ENCODE results near the gene ARID2.

The ARID2 gene

GRCh38 chr12:45762185-45763110 is 32.9 kb downstream of the ARID2 start:
- H3K27me3 ChIP-seq (ENCODE audit: control insufficient read depth, insufficient read depth, low read length), result no peaks in the 10 kb centered on the region
- no peaks in the 10 kb centered on the region for H3K9me3 ChIP-seq (ENCODE audit: control insufficient read depth, insufficient read depth, low read length)
- WGBS (ENCODE audit: insufficient coverage, insufficient read length), result no CpG with 5 or more reads among the region's 3 CpGs
- H3K4me3 ChIP-seq (ENCODE audit: low read length), result no peak overlapping the region
- H3K27ac ChIP-seq (ENCODE audit: low read length), result no peak overlapping the region
- no peak for DNase-seq (ENCODE audit: low read depth, low spot score)
- no peaks in the 10 kb centered on the region for H3K4me1 ChIP-seq (ENCODE audit: control insufficient read depth, insufficient read depth, low read length)
- no peaks in the 10 kb centered on the region for H3K36me3 ChIP-seq (ENCODE audit: control insufficient read depth, insufficient read depth, low read length)

GRCh38 chr12:45763381-45763780 is 33.9 kb downstream of the ARID2 start:
- DNase-seq (ENCODE audit: low read depth, low spot score), result no peak
- peaks cover 1% of the 10 kb centered on the region; the same call in 1 of the 2 replicates for H3K4me1 ChIP-seq (ENCODE audit: control insufficient read depth, insufficient read depth, low read length)
- H3K27ac ChIP-seq (ENCODE audit: low read length), result no peak overlapping the region
- H3K9me3 ChIP-seq (ENCODE audit: control insufficient read depth, insufficient read depth, low read length), result no peaks in the 10 kb centered on the region
- no peaks in the 10 kb centered on the region for H3K36me3 ChIP-seq (ENCODE audit: control insufficient read depth, insufficient read depth, low read length)
- no peak overlapping the region for H3K4me3 ChIP-seq (ENCODE audit: low read length)
- no peaks in the 10 kb centered on the region for H3K27me3 ChIP-seq (ENCODE audit: control insufficient read depth, insufficient read depth, low read length)
- no CpG with 5 or more reads among the region's 4 CpGs for WGBS (ENCODE audit: insufficient coverage, insufficient read length)

GRCh38 chr12:45768194-45768593 is 38.7 kb downstream of the ARID2 start:
- no peaks in the 10 kb centered on the region for H3K9me3 ChIP-seq (ENCODE audit: control insufficient read depth, insufficient read depth, low read length)
- no peak for DNase-seq (ENCODE audit: low read depth, low spot score)
- H3K27me3 ChIP-seq (ENCODE audit: control insufficient read depth, insufficient read depth, low read length), result no peaks in the 10 kb centered on the region
- WGBS (ENCODE audit: insufficient coverage, insufficient read length), result no CpG with 5 or more reads among the region's 1 CpG
- H3K36me3 ChIP-seq (ENCODE audit: control insufficient read depth, insufficient read depth, low read length), result no peaks in the 10 kb centered on the region
- H3K4me3 ChIP-seq (ENCODE audit: low read length), result no peak overlapping the region
- H3K4me1 ChIP-seq (ENCODE audit: control insufficient read depth, insufficient read depth, low read length), result peaks cover 3% of the 10 kb centered on the region
- H3K27ac ChIP-seq (ENCODE audit: low read length), result no peak overlapping the region

- H3K27ac ChIP-seq (ENCODE audit: low read length), result no peak overlapping the region
- no peaks in the 10 kb centered on the region for H3K9me3 ChIP-seq (ENCODE audit: control insufficient read depth, insufficient read depth, low read length)
- WGBS (ENCODE audit: insufficient coverage, insufficient read length), result 100% methylated on average over 1 of the region's 1 CpG
- H3K4me3 ChIP-seq (ENCODE audit: low read length), result no peak overlapping the region
- DNase-seq (ENCODE audit: low read depth, low spot score), result no peak
- no peaks in the 10 kb centered on the region for H3K27me3 ChIP-seq (ENCODE audit: control insufficient read depth, insufficient read depth, low read length)
- no peaks in the 10 kb centered on the region for H3K36me3 ChIP-seq (ENCODE audit: control insufficient read depth, insufficient read depth, low read length)
- peaks cover 1% of the 10 kb centered on the region; the same call in 1 of the 2 replicates for H3K4me1 ChIP-seq (ENCODE audit: control insufficient read depth, insufficient read depth, low read length)
Observed at GRCh38 chr12:45773747-45774146, 44.2 kb downstream of the ARID2 start.

- Histone ChIP-seq H3K27me3 (ENCODE audit: control insufficient read depth, insufficient read depth, low read length) (no peaks in the 10 kb centered on the region), H3K4me1 (ENCODE audit: control insufficient read depth, insufficient read depth, low read length) (peaks cover 1% of the 10 kb centered on the region; the same call in 1 of the 2 replicates), H3K4me3 (ENCODE audit: low read length) (no peak overlapping the region), H3K27ac (ENCODE audit: low read length) (no peak overlapping the region), H3K9me3 (ENCODE audit: control insufficient read depth, insufficient read depth, low read length) (no peaks in the 10 kb centered on the region), H3K36me3 (ENCODE audit: control insufficient read depth, insufficient read depth, low read length) (no peaks in the 10 kb centered on the region)
- no peak for DNase-seq (ENCODE audit: low read depth, low spot score)
- no CpG with 5 or more reads among the region's 5 CpGs for WGBS (ENCODE audit: insufficient coverage, insufficient read length)
Observed at GRCh38 chr12:45774508-45775162, 45.1 kb downstream of the ARID2 start.

- H3K4me3 ChIP-seq (ENCODE audit: low read length), result no peak overlapping the region
- H3K36me3 ChIP-seq (ENCODE audit: control insufficient read depth, insufficient read depth, low read length), result no peaks in the 10 kb centered on the region
- H3K4me1 ChIP-seq (ENCODE audit: control insufficient read depth, insufficient read depth, low read length), result no peaks in the 10 kb centered on the region
- no CpG with 5 or more reads among the region's 1 CpG for WGBS (ENCODE audit: insufficient coverage, insufficient read length)
- H3K27me3 ChIP-seq (ENCODE audit: control insufficient read depth, insufficient read depth, low read length), result no peaks in the 10 kb centered on the region
- H3K9me3 ChIP-seq (ENCODE audit: control insufficient read depth, insufficient read depth, low read length), result no peaks in the 10 kb centered on the region
- no peak for DNase-seq (ENCODE audit: low read depth, low spot score)
- no peak overlapping the region for H3K27ac ChIP-seq (ENCODE audit: low read length)
Observed at GRCh38 chr12:45775465-45775864, 46.0 kb downstream of the ARID2 start.

GRCh38 chr12:45775964-45776363 is 46.5 kb downstream of the ARID2 start:
- Histone ChIP-seq H3K9me3 (ENCODE audit: control insufficient read depth, insufficient read depth, low read length) (no peaks in the 10 kb centered on the region), H3K27ac (ENCODE audit: low read length) (no peak overlapping the region), H3K4me3 (ENCODE audit: low read length) (no peak overlapping the region), H3K4me1 (ENCODE audit: control insufficient read depth, insufficient read depth, low read length) (no peaks in the 10 kb centered on the region), H3K36me3 (ENCODE audit: control insufficient read depth, insufficient read depth, low read length) (no peaks in the 10 kb centered on the region), H3K27me3 (ENCODE audit: control insufficient read depth, insufficient read depth, low read length) (no peaks in the 10 kb centered on the region)
- no peak for DNase-seq (ENCODE audit: low read depth, low spot score)
- no CpG with 5 or more reads among the region's 2 CpGs for WGBS (ENCODE audit: insufficient coverage, insufficient read length)

- H3K4me1 ChIP-seq (ENCODE audit: control insufficient read depth, insufficient read depth, low read length), result peaks cover 2% of the 10 kb centered on the region; the same call in 1 of the 2 replicates
- no peaks in the 10 kb centered on the region for H3K36me3 ChIP-seq (ENCODE audit: control insufficient read depth, insufficient read depth, low read length)
- H3K27me3 ChIP-seq (ENCODE audit: control insufficient read depth, insufficient read depth, low read length), result no peaks in the 10 kb centered on the region
- DNase-seq (ENCODE audit: low read depth, low spot score), result no peak
- H3K27ac ChIP-seq (ENCODE audit: low read length), result no peak overlapping the region
- no peaks in the 10 kb centered on the region for H3K9me3 ChIP-seq (ENCODE audit: control insufficient read depth, insufficient read depth, low read length)
- no peak overlapping the region for H3K4me3 ChIP-seq (ENCODE audit: low read length)
Observed at GRCh38 chr12:45779936-45780335, 50.4 kb downstream of the ARID2 start.

- Histone ChIP-seq H3K27ac (ENCODE audit: low read length) (no peak overlapping the region), H3K4me1 (ENCODE audit: control insufficient read depth, insufficient read depth, low read length) (peaks cover 2% of the 10 kb centered on the region; the same call in 1 of the 2 replicates), H3K9me3 (ENCODE audit: control insufficient read depth, insufficient read depth, low read length) (no peaks in the 10 kb centered on the region), H3K27me3 (ENCODE audit: control insufficient read depth, insufficient read depth, low read length) (no peaks in the 10 kb centered on the region), H3K4me3 (ENCODE audit: low read length) (no peak overlapping the region), H3K36me3 (ENCODE audit: control insufficient read depth, insufficient read depth, low read length) (no peaks in the 10 kb centered on the region)
- no peak for DNase-seq (ENCODE audit: low read depth, low spot score)
Observed at GRCh38 chr12:45781080-45781479, 51.6 kb downstream of the ARID2 start.

GRCh38 chr12:45785315-45785714 is 55.8 kb downstream of the ARID2 start:
- no peaks in the 10 kb centered on the region for H3K9me3 ChIP-seq (ENCODE audit: control insufficient read depth, insufficient read depth, low read length)
- peaks cover 2% of the 10 kb centered on the region; the same call in 1 of the 2 replicates for H3K4me1 ChIP-seq (ENCODE audit: control insufficient read depth, insufficient read depth, low read length)
- DNase-seq (ENCODE audit: low read depth, low spot score), result no peak
- no peaks in the 10 kb centered on the region for H3K27me3 ChIP-seq (ENCODE audit: control insufficient read depth, insufficient read depth, low read length)
- H3K36me3 ChIP-seq (ENCODE audit: control insufficient read depth, insufficient read depth, low read length), result no peaks in the 10 kb centered on the region
- H3K27ac ChIP-seq (ENCODE audit: low read length), result no peak overlapping the region
- H3K4me3 ChIP-seq (ENCODE audit: low read length), result no peak overlapping the region
- WGBS (ENCODE audit: insufficient coverage, insufficient read length), result no CpG with 5 or more reads among the region's 4 CpGs

All from iPS DF 6.9 (cell line).